A549 treated with RU486 at 1 μM for 4 hours (cell line): ENCODE data around the gene NEK10. TPM values are rescaled to one million over a fixed set of nuclear protein-coding genes. Genes with fewer than 3 reads are reported as not detected.

Experiments used
- total RNA-seq: library from RNA; stranded (reverse); fragments of 200-300 nt; extraction: Qiagen RNA extraction; gene quantifications from 5 replicates; pipeline ENCODE4 v1.2.3, GENCODE V29; 2022; ENCODE audit warnings: low read depth

The NEK10 gene
- total RNA-seq = 0.65 to 1.2 TPM (median 1.1 TPM) in 5 replicates

GRCh38 chr3:27368831-27369607 is at the start of gene NEK10:
TSS of gene NEK10 (minus strand) at chr3:27369383. CDS start at chr3:27352882, 16,501 bp downstream.

Other genes with a start within 250 kb of the NEK10 start
- 11.6 to 25.4 TPM (median 24.7 TPM) in 5 replicates for gene SLC4A7, start 115.0 kb upstream of the NEK10 start, total RNA-seq